DOHH2 (cell line): ENCODE results near the gene CLIC5.

Source experiments
- H3F3A ChIP-seq: fragments of 200-600 bp; sonication (generic), shearing (Covaris generic); 2 replicates; pipeline ENCODE4 v1.6.0; 2016; ENCODE audit warnings: antibody characterized with exemption, mild to moderate bottlenecking; ENCODE audit not compliant: control insufficient read depth, insufficient read depth
- H3K27ac ChIP-seq: fragments of 200-600 bp; sonication (generic); 2 replicates; pipeline ENCODE4 v1.5.1; 2014; ENCODE audit warnings: low read depth, mild to moderate bottlenecking, low read length, moderate library complexity
- H3K27me3 ChIP-seq: fragments of 200-600 bp; sonication (generic); 2 replicates; pipeline ENCODE4 v1.6.1; 2014; ENCODE audit warnings: mild to moderate bottlenecking, low read length, mixed read lengths; ENCODE audit not compliant: control insufficient read depth
- H3K36me3 ChIP-seq: fragments of 200-600 bp; sonication (generic); 2 replicates; pipeline ENCODE4 v1.6.1; 2014; ENCODE audit warnings: mild to moderate bottlenecking, low read length, moderate library complexity, mixed read lengths; ENCODE audit not compliant: control insufficient read depth
- H3K4me1 ChIP-seq: fragments of 200-600 bp; sonication (generic); 2 replicates; pipeline ENCODE4 v1.6.1; 2014; ENCODE audit warnings: mild to moderate bottlenecking, low read length, mixed read lengths; ENCODE audit not compliant: control insufficient read depth
- H3K4me2 ChIP-seq: fragments of 200-600 bp; sonication (generic); 2 replicates; pipeline ENCODE4 v1.6.0; 2014; ENCODE audit warnings: mild to moderate bottlenecking, low read length, moderate library complexity
- H3K4me3 ChIP-seq: fragments of 200-600 bp; sonication (generic); 2 replicates; pipeline ENCODE4 v1.5.1; 2014; ENCODE audit warnings: mild to moderate bottlenecking, low read length, mixed read lengths
- H3K79me2 ChIP-seq: fragments of 200-600 bp; sonication (generic); 2 replicates; pipeline ENCODE4 v1.6.1; 2014; ENCODE audit warnings: mild to moderate bottlenecking, low read length, mixed read lengths; ENCODE audit not compliant: control insufficient read depth
- H3K9me2 ChIP-seq: fragments of 200-600 bp; sonication (generic); replicated peaks from 2 replicates; pipeline ENCODE4 v1.6.1; 2014; ENCODE audit warnings: mild to moderate bottlenecking, low read length, mixed read lengths; ENCODE audit not compliant: control insufficient read depth
- H3K9me3 ChIP-seq: fragments of 200-600 bp; sonication (generic); 2 replicates; pipeline ENCODE4 v1.6.1; 2014; ENCODE audit warnings: antibody characterized with exemption, low read length, mixed read lengths; ENCODE audit not compliant: control insufficient read depth, insufficient read depth
- H4K20me1 ChIP-seq: fragments of 200-600 bp; sonication (generic); 2 replicates; pipeline ENCODE4 v1.6.0; 2014; ENCODE audit warnings: low read depth, mild to moderate bottlenecking, antibody characterized with exemption, low read length, moderate library complexity; ENCODE audit not compliant: control insufficient read depth, insufficient read depth
- EZH2phosphoT487 ChIP-seq: fragments of 200-600 bp; sonication (generic); IDR thresholded peaks from 2 replicates; pipeline ENCODE4 v1.6.1; 2017; ENCODE audit warnings: borderline replicate concordance, mild to moderate bottlenecking, antibody characterized with exemption, low read length, moderate library complexity, mixed read lengths
- TF ChIP-seq, protein P1 (sequence below): fragments of 200-600 bp; sonication (generic); IDR thresholded peaks from one replicate; pipeline ENCODE4 v1.5.1; 2014; ENCODE audit warnings: antibody characterized with exemption, mild to moderate bottlenecking, low read depth, low read length; ENCODE audit not compliant: poor library complexity, severe bottlenecking

CLIC5 gene

DNA sequence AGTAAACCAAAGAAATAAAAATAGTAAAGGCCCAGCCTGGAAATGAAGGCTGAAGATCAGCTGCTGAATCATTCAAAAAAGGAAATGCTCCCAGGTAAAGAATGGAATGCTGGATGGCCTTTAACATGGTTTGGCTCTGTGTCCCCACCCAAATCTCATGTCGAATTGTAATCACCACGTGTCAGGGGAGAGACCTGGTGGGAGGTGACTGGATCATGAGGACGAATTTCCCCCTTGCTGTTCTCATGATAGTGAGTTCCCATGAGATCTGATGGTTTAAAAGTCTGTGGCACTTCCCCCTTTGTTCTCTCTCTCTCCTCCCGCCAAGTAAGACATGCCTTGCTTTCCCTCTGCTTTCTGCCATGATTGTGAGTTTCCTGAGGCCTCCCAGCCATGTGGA is 9.9 kb upstream of the CLIC5 start:
- Histone ChIP-seq H3K4me3 (no peak overlapping the region), H3K79me2 (no peaks in the 10 kb centered on the region), H3K4me2 (no peak overlapping the region), H3K36me3 (no peaks in the 10 kb centered on the region), H3K9me3 (no peaks in the 10 kb centered on the region), H4K20me1 (no peaks in the 10 kb centered on the region), H3K4me1 (no peaks in the 10 kb centered on the region), H3K27me3 (peaks cover 10% of the 10 kb centered on the region; the same call in 1 of the 2 replicates), H3F3A (no peaks in the 10 kb centered on the region), H3K27ac (no peak overlapping the region), H3K9me2 (no peaks in the 10 kb centered on the region)
- TF ChIP-seq, protein P1, sequence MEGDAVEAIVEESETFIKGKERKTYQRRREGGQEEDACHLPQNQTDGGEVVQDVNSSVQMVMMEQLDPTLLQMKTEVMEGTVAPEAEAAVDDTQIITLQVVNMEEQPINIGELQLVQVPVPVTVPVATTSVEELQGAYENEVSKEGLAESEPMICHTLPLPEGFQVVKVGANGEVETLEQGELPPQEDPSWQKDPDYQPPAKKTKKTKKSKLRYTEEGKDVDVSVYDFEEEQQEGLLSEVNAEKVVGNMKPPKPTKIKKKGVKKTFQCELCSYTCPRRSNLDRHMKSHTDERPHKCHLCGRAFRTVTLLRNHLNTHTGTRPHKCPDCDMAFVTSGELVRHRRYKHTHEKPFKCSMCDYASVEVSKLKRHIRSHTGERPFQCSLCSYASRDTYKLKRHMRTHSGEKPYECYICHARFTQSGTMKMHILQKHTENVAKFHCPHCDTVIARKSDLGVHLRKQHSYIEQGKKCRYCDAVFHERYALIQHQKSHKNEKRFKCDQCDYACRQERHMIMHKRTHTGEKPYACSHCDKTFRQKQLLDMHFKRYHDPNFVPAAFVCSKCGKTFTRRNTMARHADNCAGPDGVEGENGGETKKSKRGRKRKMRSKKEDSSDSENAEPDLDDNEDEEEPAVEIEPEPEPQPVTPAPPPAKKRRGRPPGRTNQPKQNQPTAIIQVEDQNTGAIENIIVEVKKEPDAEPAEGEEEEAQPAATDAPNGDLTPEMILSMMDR = no peak
- no peak for TF ChIP-seq EZH2phosphoT487

GRCh38 chr6:46024124-46024769 is 8.6 kb upstream of the CLIC5 start:
- no peak for TF ChIP-seq EZH2phosphoT487
- TF ChIP-seq, protein P1 = no peak
- Histone ChIP-seq H3F3A (no peaks in the 10 kb centered on the region), H3K9me2 (no peaks in the 10 kb centered on the region), H3K79me2 (no peaks in the 10 kb centered on the region), H3K27ac (no peak overlapping the region), H3K4me2 (no peak overlapping the region), H3K4me1 (no peaks in the 10 kb centered on the region), H3K9me3 (no peaks in the 10 kb centered on the region), H4K20me1 (no peaks in the 10 kb centered on the region), H3K4me3 (no peak overlapping the region), H3K27me3 (peaks cover 1% of the 10 kb centered on the region; the same call in 1 of the 2 replicates), H3K36me3 (no peaks in the 10 kb centered on the region)

- Histone ChIP-seq H4K20me1 (no peaks in the 10 kb centered on the region), H3K9me2 (no peaks in the 10 kb centered on the region), H3K36me3 (no peaks in the 10 kb centered on the region), H3K4me1 (no peaks in the 10 kb centered on the region), H3K27ac (no peak overlapping the region), H3K4me2 (no peak overlapping the region), H3K79me2 (no peaks in the 10 kb centered on the region), H3K9me3 (no peaks in the 10 kb centered on the region), H3K27me3 (no peaks in the 10 kb centered on the region; the same call in 1 of the 2 replicates), H3K4me3 (no peak overlapping the region), H3F3A (no peaks in the 10 kb centered on the region)
- TF ChIP-seq, protein P1 = no peak
- TF ChIP-seq EZH2phosphoT487 = no peak
These were observed 7.7 kb upstream of the CLIC5 start for GRCh38 chr6:46023216-46023915.
